ENCODE measurements around the gene RNF8. TPM values are rescaled to one million over a fixed set of nuclear protein-coding genes. Genes with fewer than 3 reads are reported as not detected.
"Not testable (repeated sequence)": the region's sequence is repeated elsewhere in the genome, so short reads cannot be mapped to it uniquely, and the experiment has no call there.

RNF8 gene
- polyA plus RNA-seq, 3 donors: 4.2 to 4.9 (median 4.7) TPM

- Histone ChIP-seq H3K4me3 (replicated peaks in 1 of 3; ENCODE audit: low read depth in 2 of 3, low read length in 3 of 3) (no peak overlapping the region), H3K27me3 (ENCODE audit: control insufficient read depth in 2 of 2, insufficient read depth in 2 of 2, low read length in 2 of 2) (no peaks in the 10 kb centered on the region), H3K4me1 (ENCODE audit: control insufficient read depth in 1 of 2, insufficient read depth in 2 of 2, low read length in 2 of 2) (peaks cover 10 to 16% of the 10 kb centered on the region in 2 donors), H3K79me2 (ENCODE audit: insufficient read depth, low read length) (no peaks in the 10 kb centered on the region), H4K20me1 (ENCODE audit: insufficient read depth, low read length) (no peaks in the 10 kb centered on the region), H3K36me3 (replicated peaks in 1 of 2; ENCODE audit: control insufficient read depth in 1 of 2, insufficient read depth in 2 of 2, low read length in 2 of 2) (peaks cover 11 to 79% of the 10 kb centered on the region in 2 donors), H2AFZ (ENCODE audit: insufficient read depth, low read depth, low read length, poor library complexity, severe bottlenecking) (no peak overlapping the region), H3K4me2 (replicated peaks; ENCODE audit: extremely low read depth, low read length, poor library complexity, severe bottlenecking) (no peak overlapping the region), H3K9me3 (replicated peaks in 1 of 2; ENCODE audit: control insufficient read depth in 1 of 2, insufficient read depth in 1 of 2, low read length in 2 of 2) (no peaks in the 10 kb centered on the region), H3K27ac (ENCODE audit: low read depth in 1 of 2, low read length in 2 of 2) (no peak overlapping the region), H3K9ac (ENCODE audit: insufficient read depth, low read length, poor library complexity, severe bottlenecking) (no peak overlapping the region)
- Mint-ChIP-seq H3K4me3 (no peak overlapping the region), H3K36me3 (peaks cover 61 to 69% of the 10 kb centered on the region in 2 donors), H3K4me1 (peaks cover 21% of the 10 kb centered on the region), H3K27ac (no peak overlapping the region), H3K9me3 (peaks cover 0 to 7% (median 0%) of the 10 kb centered on the region in 7 donors), H3K27me3 (ENCODE audit: low read depth in 3 of 3) (peaks cover 0 to 4% (median 0%) of the 10 kb centered on the region in 3 donors)
- intact Hi-C loops (cut with micrococcal nuclease): no loop called here
- 100% methylated on average over 2 of the region's 4 CpGs for WGBS (ENCODE audit: insufficient coverage)
- no peak for TF ChIP-seq CTCF (IDR thresholded peaks at IDR 0.05)
- DNase-seq: no peak
These were observed 47.9 kb upstream of the RNF8 start for GRCh38 chr6:37305841-37306425.

- Histone ChIP-seq H2AFZ (ENCODE audit: insufficient read depth, low read depth, low read length, poor library complexity, severe bottlenecking) (no peak overlapping the region), H4K20me1 (ENCODE audit: insufficient read depth, low read length) (no peaks in the 10 kb centered on the region), H3K9me3 (replicated peaks in 1 of 2; ENCODE audit: control insufficient read depth in 1 of 2, insufficient read depth in 1 of 2, low read length in 2 of 2) (no peaks in the 10 kb centered on the region), H3K27ac (ENCODE audit: low read depth in 1 of 2, low read length in 2 of 2) (no peak overlapping the region), H3K4me3 (replicated peaks in 1 of 3; ENCODE audit: low read depth in 2 of 3, low read length in 3 of 3) (no peak overlapping the region), H3K4me2 (replicated peaks; ENCODE audit: extremely low read depth, low read length, poor library complexity, severe bottlenecking) (no peak overlapping the region), H3K4me1 (ENCODE audit: control insufficient read depth in 1 of 2, insufficient read depth in 2 of 2, low read length in 2 of 2) (peaks cover 10 to 16% of the 10 kb centered on the region in 2 donors), H3K9ac (ENCODE audit: insufficient read depth, low read length, poor library complexity, severe bottlenecking) (no peak overlapping the region), H3K79me2 (ENCODE audit: insufficient read depth, low read length) (no peaks in the 10 kb centered on the region), H3K27me3 (ENCODE audit: control insufficient read depth in 2 of 2, insufficient read depth in 2 of 2, low read length in 2 of 2) (no peaks in the 10 kb centered on the region), H3K36me3 (replicated peaks in 1 of 2; ENCODE audit: control insufficient read depth in 1 of 2, insufficient read depth in 2 of 2, low read length in 2 of 2) (peaks cover 11 to 71% of the 10 kb centered on the region in 2 donors)
- peaks cover 0 to 4% (median 0%) of the 10 kb centered on the region in 3 donors for H3K27me3 Mint-ChIP-seq (ENCODE audit: low read depth in 3 of 3)
- H3K4me3 Mint-ChIP-seq: no peak overlapping the region
- intact Hi-C loops (cut with micrococcal nuclease): no loop called here
- peaks cover 0 to 7% (median 0%) of the 10 kb centered on the region in 7 donors for H3K9me3 Mint-ChIP-seq
- DNase-seq: no peak
- no peak overlapping the region for H3K27ac Mint-ChIP-seq
- no peak for TF ChIP-seq CTCF (IDR thresholded peaks at IDR 0.05)
- peaks cover 20% of the 10 kb centered on the region for H3K4me1 Mint-ChIP-seq
- peaks cover 57 to 63% of the 10 kb centered on the region in 2 donors for H3K36me3 Mint-ChIP-seq
- 100% methylated on average over 1 of the region's 4 CpGs for WGBS (ENCODE audit: insufficient coverage)
These were observed 47.1 kb upstream of the RNF8 start for GRCh38 chr6:37306624-37307222.

- H3K27ac ChIP-seq (ENCODE audit: low read depth in 1 of 2, low read length in 2 of 2); H3K4me1 ChIP-seq (ENCODE audit: control insufficient read depth in 1 of 2, insufficient read depth in 2 of 2, low read length in 2 of 2); H4K20me1 ChIP-seq (ENCODE audit: insufficient read depth, low read length); intact Hi-C loops (cut with micrococcal nuclease); DNase-seq; H3K27me3 Mint-ChIP-seq (ENCODE audit: low read depth in 3 of 3); H3K4me3 ChIP-seq (replicated peaks in 1 of 3; ENCODE audit: low read depth in 2 of 3, low read length in 3 of 3); H3K79me2 ChIP-seq (ENCODE audit: insufficient read depth, low read length); H3K4me2 ChIP-seq (replicated peaks; ENCODE audit: extremely low read depth, low read length, poor library complexity, severe bottlenecking); H3K9ac ChIP-seq (ENCODE audit: insufficient read depth, low read length, poor library complexity, severe bottlenecking); H3K27me3 ChIP-seq (ENCODE audit: control insufficient read depth in 2 of 2, insufficient read depth in 2 of 2, low read length in 2 of 2); H2AFZ ChIP-seq (ENCODE audit: insufficient read depth, low read depth, low read length, poor library complexity, severe bottlenecking); H3K4me3 Mint-ChIP-seq; H3K27ac Mint-ChIP-seq; H3K9me3 Mint-ChIP-seq; H3K9me3 ChIP-seq (replicated peaks in 1 of 2; ENCODE audit: control insufficient read depth in 1 of 2, insufficient read depth in 1 of 2, low read length in 2 of 2): not testable (repeated sequence)
- 96% methylated on average over 10 of the region's 10 CpGs for WGBS (ENCODE audit: insufficient coverage)
- Mint-ChIP-seq H3K36me3 (peaks cover 58 to 59% of the 10 kb centered on the region in 2 donors), H3K4me1 (peaks cover 12% of the 10 kb centered on the region)
- H3K36me3 ChIP-seq (replicated peaks in 1 of 2; ENCODE audit: control insufficient read depth in 1 of 2, insufficient read depth in 2 of 2, low read length in 2 of 2): peaks cover 11 to 77% of the 10 kb centered on the region in 2 donors
These were observed 46.3 kb upstream of the RNF8 start for GRCh38 chr6:37307484-37307883.

All from CD14-positive monocyte (primary cell).